Hepatocyte (in vitro differentiated cells): Measurements from ENCODE around the gene PDIA6. TPM values are rescaled to one million over a fixed set of nuclear protein-coding genes. Genes with fewer than 3 reads are reported as not detected.

ENCODE experiments used
- DNase-seq: peaks from one replicate; pipeline ENCODE4 v3.0.0-alpha.2; 2016; ENCODE audit warnings: low spot score
- H2AFZ ChIP-seq: fragments of 200-600 bp; sonication (generic); 2 replicates; pipeline ENCODE4 v1.6.0; 2016; ENCODE audit warnings: antibody characterized with exemption, mild to moderate bottlenecking
- H3K27ac ChIP-seq: fragments of 200-600 bp; sonication (generic); 2 replicates; pipeline ENCODE4 v1.5.1; 2016; ENCODE audit warnings: mild to moderate bottlenecking
- H3K27me3 ChIP-seq: fragments of 200-600 bp; sonication (generic); 2 replicates; pipeline ENCODE4 v1.6.1; 2016
- H3K36me3 ChIP-seq: fragments of 200-600 bp; sonication (generic); replicated peaks from 2 replicates; pipeline ENCODE4 v1.5.1; 2016; ENCODE audit warnings: low read depth; ENCODE audit not compliant: insufficient read depth
- H3K4me1 ChIP-seq: fragments of 200-600 bp; sonication (generic); 2 replicates; pipeline ENCODE4 v1.5.1; 2016; ENCODE audit warnings: mild to moderate bottlenecking, moderate library complexity; ENCODE audit not compliant: insufficient read depth
- H3K4me2 ChIP-seq: fragments of 200-600 bp; sonication (generic); 2 replicates; pipeline ENCODE4 v1.6.0; 2016
- H3K4me3 ChIP-seq: fragments of 200-600 bp; sonication (generic); 2 replicates; pipeline ENCODE4 v1.5.1; 2016; ENCODE audit warnings: mild to moderate bottlenecking
- H3K79me2 ChIP-seq: fragments of 200-600 bp; sonication (generic); 2 replicates; pipeline ENCODE4 v1.6.0; 2017; ENCODE audit warnings: mild to moderate bottlenecking
- H3K9me2 ChIP-seq: fragments of 200-600 bp; sonication (generic); replicated peaks from 2 replicates; pipeline ENCODE4 v1.6.0; 2017; ENCODE audit warnings: mild to moderate bottlenecking; ENCODE audit not compliant: insufficient read depth
- H3K9me3 ChIP-seq: fragments of 200-600 bp; sonication (generic); 2 replicates; pipeline ENCODE4 v1.5.1; 2016; ENCODE audit warnings: low read depth, mild to moderate bottlenecking
- H4K20me1 ChIP-seq: fragments of 200-600 bp; sonication (generic); 2 replicates; pipeline ENCODE4 v1.6.0; 2016; ENCODE audit warnings: mild to moderate bottlenecking; ENCODE audit not compliant: insufficient read depth, poor library complexity, severe bottlenecking
- EZH2 ChIP-seq: fragments of 200-600 bp; sonication (generic); IDR thresholded peaks from 2 replicates; pipeline ENCODE4 v1.6.1; 2016; ENCODE audit warnings: antibody characterized with exemption, mild to moderate bottlenecking, borderline replicate concordance
- EZH2phosphoT487 ChIP-seq: fragments of 200-600 bp; sonication (generic); IDR thresholded peaks from one replicate; pipeline ENCODE4 v1.6.1; 2018; ENCODE audit warnings: antibody characterized with exemption, mild to moderate bottlenecking, low read depth, moderate library complexity; ENCODE audit not compliant: unreplicated experiment, severe bottlenecking
- WGBS: methylation state at CpG from one replicate; pipeline ENCODE4 v1.1.6; 2016; ENCODE audit warnings: low lambda C conversion rate; ENCODE audit errors: missing lambda C conversion rate; 5-methylcytosine and 5-hydroxymethylcytosine counted together
- polyA plus RNA-seq: library from polyadenylated mRNA; unstranded; fragments of >200 nt; fragmentation: Nextera tagmentation; extraction: Ambion mirVana; gene quantifications from 2 replicates; pipeline ENCODE4 v1.2.1, GENCODE V29; 2016
- total RNA-seq: library from RNA; depleted of rRNA; stranded (reverse); fragments of >200 nt; gene quantifications from 2 replicates; pipeline ENCODE4 v1.2.3, GENCODE V29; 2014
- TF ChIP-seq, protein P1 (sequence below): fragments of 200-600 bp; sonication (generic); IDR thresholded peaks from 2 replicates; pipeline ENCODE4 v1.5.1; 2016; ENCODE audit warnings: antibody characterized with exemption, mild to moderate bottlenecking; ENCODE audit not compliant: poor library complexity

The PDIA6 gene
- total and polyA plus RNA-seq, 2 experiments from 2014 or later, result 507 to 715 TPM

DNA sequence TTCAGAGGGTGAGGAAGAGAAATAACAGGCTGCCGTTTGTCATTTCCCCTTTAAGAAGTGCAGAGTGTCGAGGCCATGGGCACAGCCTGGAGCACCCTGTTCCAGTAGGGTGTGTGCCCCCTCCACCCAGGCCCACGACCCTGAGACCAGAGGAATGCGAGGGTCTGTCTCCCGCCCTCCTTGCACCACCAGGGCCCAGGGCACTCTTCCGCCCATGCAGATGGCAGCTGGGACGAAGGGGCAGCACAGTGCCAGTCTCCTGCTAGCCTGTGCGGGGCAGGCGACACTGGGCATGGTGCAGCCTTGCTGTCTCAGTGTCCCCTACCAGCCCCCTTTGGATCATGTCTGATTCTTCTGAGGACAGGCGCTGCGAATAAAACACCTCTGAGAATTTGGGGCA, 15.8 kb upstream of the PDIA6 start:
- 82% methylated on average over 11 of the region's 11 CpGs for WGBS
- Histone ChIP-seq H3K27ac (no peak overlapping the region), H3K36me3 (no peaks in the 10 kb centered on the region), H3K27me3 (peaks cover 19% of the 10 kb centered on the region), H3K4me3 (no peak overlapping the region), H3K9me3 (no peaks in the 10 kb centered on the region), H4K20me1 (no peaks in the 10 kb centered on the region), H3K4me1 (no peaks in the 10 kb centered on the region), H2AFZ (no peak overlapping the region), H3K4me2 (no peak overlapping the region), H3K9me2 (no peaks in the 10 kb centered on the region), H3K79me2 (no peaks in the 10 kb centered on the region)
- TF ChIP-seq EZH2, result no peak
- TF ChIP-seq, protein P1, sequence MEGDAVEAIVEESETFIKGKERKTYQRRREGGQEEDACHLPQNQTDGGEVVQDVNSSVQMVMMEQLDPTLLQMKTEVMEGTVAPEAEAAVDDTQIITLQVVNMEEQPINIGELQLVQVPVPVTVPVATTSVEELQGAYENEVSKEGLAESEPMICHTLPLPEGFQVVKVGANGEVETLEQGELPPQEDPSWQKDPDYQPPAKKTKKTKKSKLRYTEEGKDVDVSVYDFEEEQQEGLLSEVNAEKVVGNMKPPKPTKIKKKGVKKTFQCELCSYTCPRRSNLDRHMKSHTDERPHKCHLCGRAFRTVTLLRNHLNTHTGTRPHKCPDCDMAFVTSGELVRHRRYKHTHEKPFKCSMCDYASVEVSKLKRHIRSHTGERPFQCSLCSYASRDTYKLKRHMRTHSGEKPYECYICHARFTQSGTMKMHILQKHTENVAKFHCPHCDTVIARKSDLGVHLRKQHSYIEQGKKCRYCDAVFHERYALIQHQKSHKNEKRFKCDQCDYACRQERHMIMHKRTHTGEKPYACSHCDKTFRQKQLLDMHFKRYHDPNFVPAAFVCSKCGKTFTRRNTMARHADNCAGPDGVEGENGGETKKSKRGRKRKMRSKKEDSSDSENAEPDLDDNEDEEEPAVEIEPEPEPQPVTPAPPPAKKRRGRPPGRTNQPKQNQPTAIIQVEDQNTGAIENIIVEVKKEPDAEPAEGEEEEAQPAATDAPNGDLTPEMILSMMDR, result no peak
- DNase-seq, result no peak

DNA sequence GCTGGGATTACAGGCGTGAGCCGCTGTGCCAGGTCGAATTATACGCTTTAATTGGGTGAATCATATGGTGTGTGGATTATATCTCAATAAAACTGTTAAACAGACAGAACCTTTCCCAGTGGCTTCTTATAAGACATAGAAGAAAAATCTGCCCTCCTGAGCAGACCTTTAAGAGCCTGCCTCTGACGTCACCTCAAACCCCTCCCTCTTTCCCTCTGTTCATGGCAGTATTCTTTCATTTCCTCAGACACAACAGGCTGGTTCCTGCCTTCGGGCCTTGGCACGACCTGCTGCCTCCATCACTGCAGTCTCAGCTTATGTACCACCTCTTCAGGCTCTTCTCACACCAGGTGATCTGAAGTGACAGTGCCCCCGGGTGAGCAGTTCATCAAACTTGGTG, 14.0 kb upstream of the PDIA6 start:
- H3K4me3 ChIP-seq, result no peak overlapping the region
- WGBS, result 93% methylated on average over 8 of the region's 8 CpGs
- peaks cover 19% of the 10 kb centered on the region for H3K27me3 ChIP-seq

DNA sequence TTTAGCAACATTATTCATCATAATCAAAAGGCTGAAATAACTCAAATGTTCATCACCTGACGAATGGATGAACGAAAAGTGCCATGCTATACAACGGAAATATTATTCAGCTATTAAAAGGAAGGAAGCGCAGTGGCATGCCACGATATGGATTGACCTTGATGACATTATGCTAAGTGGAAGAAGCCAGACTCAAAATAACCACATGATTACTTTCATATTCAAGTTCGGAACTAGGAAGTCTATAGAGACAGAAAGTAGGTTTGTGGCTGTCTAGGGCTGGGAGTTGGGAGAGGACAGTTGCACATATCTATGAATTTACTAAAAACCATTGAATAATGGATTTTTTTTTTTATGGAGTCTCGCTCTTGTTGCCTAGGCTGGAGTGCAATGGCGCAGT, 13.4 kb upstream of the PDIA6 start:
- no peaks in the 10 kb centered on the region for H3K4me1 ChIP-seq
- H3K4me2 ChIP-seq, result no peak overlapping the region
- no peaks in the 10 kb centered on the region for H4K20me1 ChIP-seq
- no peaks in the 10 kb centered on the region for H3K9me3 ChIP-seq
- peaks cover 18% of the 10 kb centered on the region for H3K27me3 ChIP-seq
- no peak for DNase-seq
- no peak overlapping the region for H2AFZ ChIP-seq
- H3K4me3 ChIP-seq, result no peak overlapping the region
- WGBS, result 97% methylated on average over 8 of the region's 8 CpGs
- no peak overlapping the region for H3K27ac ChIP-seq
- H3K79me2 ChIP-seq, result no peaks in the 10 kb centered on the region
- no peaks in the 10 kb centered on the region for H3K9me2 ChIP-seq
- H3K36me3 ChIP-seq, result no peaks in the 10 kb centered on the region
- TF ChIP-seq, protein P1, result no peak
- TF ChIP-seq EZH2, result no peak
- TF ChIP-seq EZH2phosphoT487, result no peak

More for the DNA sequence above, 14.0 kb upstream of the PDIA6 start:
- Histone ChIP-seq H4K20me1 (no peaks in the 10 kb centered on the region), H3K4me1 (no peaks in the 10 kb centered on the region), H3K27ac (no peak overlapping the region), H3K9me2 (no peaks in the 10 kb centered on the region), H3K36me3 (no peaks in the 10 kb centered on the region), H3K9me3 (no peaks in the 10 kb centered on the region), H2AFZ (no peak overlapping the region), H3K79me2 (no peaks in the 10 kb centered on the region), H3K4me2 (no peak overlapping the region)
- no peak for DNase-seq
- TF ChIP-seq EZH2 (no peak), EZH2phosphoT487 (no peak)
- TF ChIP-seq, protein P1, result no peak

DNA sequence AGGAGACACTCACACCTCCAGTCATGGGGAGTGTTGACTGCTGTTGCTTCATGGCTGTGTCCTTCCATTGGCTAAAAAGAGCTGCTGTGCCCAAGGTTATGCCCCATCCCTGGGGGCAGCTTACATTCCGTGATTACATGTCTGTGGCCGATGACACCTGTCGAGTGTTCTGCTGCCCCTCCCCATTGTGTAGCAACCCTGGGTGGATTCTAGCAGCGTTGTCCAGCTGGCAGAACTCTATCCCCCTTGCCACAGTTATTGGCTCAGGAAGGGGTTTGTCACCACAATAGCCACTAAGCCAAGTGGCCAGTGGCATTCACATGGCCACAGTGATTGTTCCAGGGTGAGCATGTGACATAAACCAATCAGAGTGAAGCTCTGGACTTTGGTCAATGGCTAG, 11.6 kb upstream of the PDIA6 start:
- no peak overlapping the region for H3K27ac ChIP-seq
- no peaks in the 10 kb centered on the region for H3K9me3 ChIP-seq
- H3K36me3 ChIP-seq, result no peaks in the 10 kb centered on the region
- no peaks in the 10 kb centered on the region for H3K4me1 ChIP-seq
- no peak overlapping the region for H3K4me2 ChIP-seq
- no peaks in the 10 kb centered on the region for H4K20me1 ChIP-seq
- H3K27me3 ChIP-seq, result peaks cover 10% of the 10 kb centered on the region
- H2AFZ ChIP-seq, result no peak overlapping the region
- no peak overlapping the region for H3K4me3 ChIP-seq
- TF ChIP-seq EZH2 (no peak), EZH2phosphoT487 (no peak)
- TF ChIP-seq, protein P1, result no peak
- H3K9me2 ChIP-seq, result no peaks in the 10 kb centered on the region
- WGBS, result 90% methylated on average over 4 of the region's 4 CpGs
- no peak for DNase-seq
- no peaks in the 10 kb centered on the region for H3K79me2 ChIP-seq
